ENCODE measurements around the gene ZYX.

The ZYX gene, protein sequence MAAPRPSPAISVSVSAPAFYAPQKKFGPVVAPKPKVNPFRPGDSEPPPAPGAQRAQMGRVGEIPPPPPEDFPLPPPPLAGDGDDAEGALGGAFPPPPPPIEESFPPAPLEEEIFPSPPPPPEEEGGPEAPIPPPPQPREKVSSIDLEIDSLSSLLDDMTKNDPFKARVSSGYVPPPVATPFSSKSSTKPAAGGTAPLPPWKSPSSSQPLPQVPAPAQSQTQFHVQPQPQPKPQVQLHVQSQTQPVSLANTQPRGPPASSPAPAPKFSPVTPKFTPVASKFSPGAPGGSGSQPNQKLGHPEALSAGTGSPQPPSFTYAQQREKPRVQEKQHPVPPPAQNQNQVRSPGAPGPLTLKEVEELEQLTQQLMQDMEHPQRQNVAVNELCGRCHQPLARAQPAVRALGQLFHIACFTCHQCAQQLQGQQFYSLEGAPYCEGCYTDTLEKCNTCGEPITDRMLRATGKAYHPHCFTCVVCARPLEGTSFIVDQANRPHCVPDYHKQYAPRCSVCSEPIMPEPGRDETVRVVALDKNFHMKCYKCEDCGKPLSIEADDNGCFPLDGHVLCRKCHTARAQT

DNA sequence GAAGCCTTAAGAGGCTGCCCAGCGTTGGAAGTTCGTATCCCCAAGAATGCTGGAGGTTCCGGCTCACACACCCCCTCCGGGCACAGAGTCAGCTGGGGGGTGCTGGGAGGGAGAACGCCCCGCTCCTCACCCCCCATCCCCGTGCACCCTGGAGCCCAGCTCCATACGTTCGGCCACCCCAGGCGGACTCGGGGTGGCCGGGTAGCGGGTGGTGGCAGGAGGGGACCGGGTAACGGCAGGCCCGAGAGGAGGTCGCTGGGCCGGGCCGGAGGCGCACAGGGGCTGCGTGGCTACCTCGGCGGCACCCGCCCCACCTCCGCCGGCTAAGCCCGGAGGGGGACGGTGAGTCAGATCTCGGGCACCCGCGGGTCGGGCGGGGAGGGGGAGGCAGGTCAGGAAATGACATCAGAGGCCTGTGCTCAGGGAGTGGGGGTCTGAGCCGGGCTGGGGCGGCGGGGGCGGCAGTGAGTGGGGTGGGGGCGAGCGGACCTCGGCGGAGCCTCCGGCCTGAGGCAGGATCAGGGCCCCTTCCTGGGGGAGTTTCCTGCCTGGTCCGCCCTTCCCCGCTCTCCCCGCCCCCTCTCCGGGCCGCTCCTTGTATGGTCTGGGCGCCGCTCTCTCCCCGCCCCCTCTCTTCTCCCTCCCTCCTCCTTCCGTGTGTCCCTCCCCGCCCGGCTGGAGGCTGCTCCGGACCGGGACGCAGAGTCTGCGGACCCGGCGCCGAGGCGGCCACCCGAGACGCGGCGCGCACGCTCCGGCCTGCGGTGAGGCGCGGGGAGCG is at the start of gene ZYX:
Gene ZYX (plus strand): TSS at position 700 of the 781 bp plus-strand sequence. CDS start 227 bp downstream, outside the sequence.
- DNase-seq: peak; percentile 86

DNA sequence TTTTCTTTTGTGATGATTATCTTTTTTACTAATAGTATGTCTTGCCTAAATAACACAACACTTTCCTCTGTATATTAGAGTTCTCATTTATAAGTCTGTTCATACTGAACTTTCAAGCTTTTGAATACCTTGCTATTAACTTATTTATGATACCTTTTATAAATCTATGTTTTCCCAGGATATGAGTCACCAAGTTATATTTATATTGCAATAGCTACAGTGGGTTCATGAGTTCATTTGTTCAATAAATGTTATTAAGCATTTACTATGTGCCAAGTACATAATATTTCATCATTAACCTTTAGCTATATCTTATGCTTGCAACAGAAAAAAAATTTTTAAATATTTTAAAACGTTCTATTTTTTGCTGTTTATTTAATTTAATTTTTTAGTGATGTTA is 46.9 kb upstream of the ZYX start:
- DNase-seq: no peak

DNA sequence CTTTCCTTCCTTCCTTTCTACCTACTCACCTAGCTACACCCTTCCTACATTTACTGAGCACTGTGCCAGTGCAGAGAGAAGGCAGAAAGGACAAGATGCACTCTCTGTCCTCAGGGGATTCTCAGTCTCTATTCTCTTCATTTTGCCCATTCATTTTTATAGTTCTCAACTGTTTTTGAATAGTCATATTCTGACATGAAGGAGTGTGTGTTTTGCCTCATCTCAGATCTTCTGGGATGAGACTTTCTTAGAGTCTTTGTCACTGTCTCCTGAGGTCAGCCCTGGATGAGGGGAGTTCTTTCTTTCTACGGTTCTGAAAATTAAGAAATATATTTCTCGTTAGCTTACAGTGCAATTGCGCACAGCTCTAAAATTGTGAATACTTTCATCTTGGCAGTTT is 43.9 kb upstream of the ZYX start:
- DNase-seq: no peak

DNA sequence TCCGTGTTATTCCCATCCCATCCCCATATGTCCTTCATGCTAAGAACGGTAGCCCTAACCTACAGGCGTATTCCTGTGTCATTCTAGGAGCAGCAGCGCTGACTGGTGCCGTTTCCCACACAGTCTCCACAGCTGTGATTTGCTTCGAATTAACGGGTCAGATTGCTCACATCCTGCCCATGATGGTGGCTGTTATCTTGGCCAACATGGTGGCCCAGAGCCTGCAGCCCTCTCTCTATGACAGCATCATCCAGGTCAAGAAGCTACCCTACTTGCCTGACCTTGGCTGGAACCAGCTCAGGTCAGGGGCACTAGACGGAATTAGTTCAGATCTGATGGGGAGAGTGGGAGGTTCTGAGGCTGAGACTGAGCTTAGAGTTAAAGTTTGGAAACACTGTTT is 39.3 kb upstream of the ZYX start:
- DNase-seq: no peak

DNA sequence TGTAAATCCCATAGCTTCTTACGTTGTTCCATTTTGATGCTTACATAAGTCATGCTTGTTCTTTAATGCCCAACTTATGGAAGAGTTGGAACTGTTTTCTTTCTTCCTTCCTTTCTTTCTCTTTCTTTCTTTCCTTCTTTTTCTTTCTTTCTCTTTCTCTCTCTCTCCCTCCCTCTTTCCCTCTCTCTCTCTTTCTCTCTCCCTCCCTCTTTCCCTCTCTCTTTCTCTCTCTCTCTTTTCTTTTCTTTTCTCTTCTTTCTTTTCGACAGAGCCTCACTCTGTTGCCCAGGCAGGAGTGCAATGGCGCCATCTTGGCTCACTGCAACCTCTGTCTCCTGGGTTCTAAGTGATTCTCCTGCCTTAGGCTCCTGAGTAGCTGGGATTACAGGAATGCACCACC is 37.5 kb upstream of the ZYX start:
- no peak for DNase-seq

DNA sequence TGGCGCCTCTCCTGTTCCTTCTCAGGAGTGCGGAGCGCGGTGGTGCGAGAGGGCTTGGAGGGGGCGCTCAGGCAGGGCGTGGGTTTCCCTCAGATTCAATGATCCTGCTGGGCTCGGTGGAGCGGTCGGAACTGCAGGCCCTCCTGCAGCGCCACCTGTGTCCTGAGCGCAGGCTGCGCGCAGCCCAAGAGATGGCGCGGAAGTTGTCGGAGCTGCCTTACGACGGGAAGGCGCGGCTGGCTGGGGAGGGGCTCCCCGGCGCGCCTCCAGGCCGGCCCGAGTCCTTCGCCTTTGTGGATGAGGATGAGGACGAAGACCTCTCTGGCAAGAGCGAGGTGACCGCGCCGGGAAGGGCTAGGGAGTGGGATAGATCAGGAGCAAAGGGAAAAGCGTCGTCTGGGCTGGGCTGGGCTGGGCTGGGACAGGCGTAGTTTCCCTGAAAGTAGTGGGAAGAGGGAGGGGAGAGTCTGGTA is 35.7 kb upstream of the ZYX start:
- peak; percentile 62 for DNase-seq

DNA sequence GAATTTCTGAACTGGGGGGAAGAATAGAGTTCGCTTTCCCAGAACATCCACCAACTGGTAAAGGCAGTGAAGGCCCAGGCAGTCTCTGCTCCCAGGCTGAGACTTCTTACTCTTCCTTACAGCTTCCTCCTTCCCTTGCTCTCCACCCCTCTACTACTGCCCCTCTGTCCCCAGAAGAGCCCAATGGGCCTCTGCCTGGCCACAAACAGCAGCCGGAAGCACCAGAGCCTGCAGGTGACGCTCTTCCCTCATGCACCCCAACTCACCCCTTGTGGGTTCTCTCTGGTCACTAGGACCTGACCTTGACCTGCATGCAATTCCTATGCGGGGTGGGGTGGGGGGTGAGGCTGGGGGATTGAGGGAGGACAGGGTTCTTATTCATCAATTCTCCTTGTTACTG is 35.1 kb upstream of the ZYX start:
- DNase-seq: no peak

DNA sequence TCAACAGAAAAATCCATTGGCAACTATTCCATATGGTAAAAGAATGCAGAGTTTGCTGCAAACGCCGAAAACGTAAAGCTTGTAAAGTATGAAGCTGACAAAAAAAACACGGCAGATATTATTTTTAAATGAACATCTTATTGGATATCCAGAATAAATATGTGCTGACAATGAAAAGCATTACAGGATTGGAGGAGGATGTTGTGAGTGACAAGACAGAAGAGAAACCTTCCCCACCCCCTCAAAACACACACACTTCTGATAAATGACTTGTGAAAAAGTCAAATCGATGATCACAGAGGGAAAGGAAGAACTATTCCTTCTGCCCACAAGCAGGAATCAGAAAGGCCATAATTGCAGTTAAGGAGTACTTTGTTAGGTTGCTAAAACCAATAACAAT is 33.2 kb upstream of the ZYX start:
- DNase-seq: no peak

DNA sequence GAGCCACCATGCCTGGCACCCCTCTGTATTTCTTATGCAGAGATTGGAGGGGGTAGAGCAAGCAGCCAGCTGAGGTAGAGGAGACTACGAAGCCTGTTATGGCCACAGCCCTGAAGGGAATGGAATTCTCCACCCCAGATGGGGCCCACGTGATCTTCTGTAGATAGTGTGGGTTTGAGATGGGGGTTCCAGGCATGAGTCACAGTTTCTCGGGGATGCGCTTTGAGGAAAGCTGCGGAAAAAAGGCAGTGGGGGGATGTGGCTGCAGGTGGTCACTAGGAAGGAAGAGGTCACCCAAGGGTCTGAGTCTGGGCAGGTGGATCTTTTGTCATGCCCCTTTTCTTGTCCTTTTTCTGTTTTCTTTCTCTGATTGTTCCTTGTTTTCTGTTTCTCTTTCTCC is 30.1 kb upstream of the ZYX start:
- no peak for DNase-seq

DNA sequence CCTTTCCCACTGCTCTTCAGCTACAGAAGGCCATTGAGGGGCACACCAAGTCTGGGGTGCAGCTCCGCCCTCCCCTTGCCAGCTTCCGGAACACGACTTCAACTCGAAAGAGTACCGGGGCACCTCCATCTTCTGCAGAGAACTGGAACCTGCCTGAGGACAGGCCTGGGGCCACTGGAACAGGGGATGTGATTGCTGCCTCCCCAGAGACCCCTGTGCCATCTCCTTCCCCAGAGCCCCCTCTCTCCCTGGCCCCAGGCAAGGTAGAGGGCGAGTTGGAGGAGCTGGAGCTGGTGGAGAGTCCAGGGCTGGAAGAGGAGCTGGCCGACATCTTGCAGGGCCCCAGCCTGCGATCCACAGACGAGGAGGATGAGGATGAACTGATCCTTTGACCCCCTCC is 29.6 kb upstream of the ZYX start:
- DNase-seq: no peak

DNA sequence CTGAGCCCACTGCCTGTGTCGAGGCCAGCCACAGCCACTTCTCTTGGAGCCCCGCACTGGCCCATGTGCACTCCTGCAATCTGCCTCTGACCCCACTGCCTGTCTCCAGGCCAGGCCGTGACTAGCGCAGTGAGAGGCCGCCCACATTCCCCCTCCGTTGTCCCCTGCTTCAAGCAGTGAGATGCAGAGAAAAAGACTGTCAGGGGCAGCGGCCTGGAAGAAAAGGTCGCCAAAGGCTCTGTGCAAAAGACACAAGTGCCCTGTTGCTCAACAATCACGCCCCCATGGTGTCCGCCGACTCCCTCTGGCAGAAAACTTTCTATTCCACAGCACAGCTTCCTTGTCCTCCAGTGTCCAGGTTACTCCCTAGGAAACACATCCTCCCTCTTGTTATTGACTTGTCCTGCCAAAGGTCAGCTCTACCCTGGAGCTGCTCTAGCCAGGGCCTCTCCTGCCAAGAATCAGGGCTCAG is 28.6 kb upstream of the ZYX start:
- no peak for DNase-seq

DNA sequence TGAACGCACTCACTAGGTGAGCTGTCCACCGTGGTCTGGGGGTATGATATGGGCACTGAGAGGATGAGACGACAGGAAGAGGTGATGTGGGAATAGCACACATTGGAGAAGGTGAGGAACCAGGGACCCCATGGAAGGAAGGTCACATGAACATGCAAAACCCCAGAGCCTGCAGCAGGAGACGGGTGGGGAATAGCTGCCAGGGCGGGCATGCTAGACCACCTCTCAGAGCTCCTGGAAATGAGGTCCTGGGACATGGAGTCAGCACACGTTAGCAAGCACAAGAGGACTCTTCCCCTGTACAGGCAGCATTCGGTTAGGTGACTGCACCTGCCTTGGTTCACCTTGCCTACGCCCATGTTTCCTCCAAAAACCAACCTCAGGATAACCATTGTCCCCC is 26.8 kb upstream of the ZYX start:
- DNase-seq: no peak

DNA sequence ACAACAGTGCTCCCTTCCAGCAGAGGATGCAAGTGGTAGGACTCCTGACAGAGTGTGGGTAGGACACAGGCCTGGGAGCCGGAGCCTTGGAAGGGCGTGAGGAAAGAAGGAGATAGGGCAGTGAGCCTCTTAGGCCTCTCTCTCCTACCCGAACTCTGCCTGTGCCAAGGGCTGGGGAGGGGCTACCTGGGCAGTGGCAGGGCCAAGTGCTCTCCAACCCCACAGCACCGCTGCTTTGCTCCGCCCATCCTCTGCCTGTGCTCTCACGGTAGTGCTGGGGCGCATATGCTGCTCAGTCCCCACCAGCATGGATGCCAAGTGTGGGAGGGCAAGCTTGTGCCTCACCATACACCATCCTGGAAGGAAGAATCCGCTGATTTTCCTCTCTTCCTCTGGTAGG is 26.2 kb upstream of the ZYX start:
- DNase-seq: no peak

DNA sequence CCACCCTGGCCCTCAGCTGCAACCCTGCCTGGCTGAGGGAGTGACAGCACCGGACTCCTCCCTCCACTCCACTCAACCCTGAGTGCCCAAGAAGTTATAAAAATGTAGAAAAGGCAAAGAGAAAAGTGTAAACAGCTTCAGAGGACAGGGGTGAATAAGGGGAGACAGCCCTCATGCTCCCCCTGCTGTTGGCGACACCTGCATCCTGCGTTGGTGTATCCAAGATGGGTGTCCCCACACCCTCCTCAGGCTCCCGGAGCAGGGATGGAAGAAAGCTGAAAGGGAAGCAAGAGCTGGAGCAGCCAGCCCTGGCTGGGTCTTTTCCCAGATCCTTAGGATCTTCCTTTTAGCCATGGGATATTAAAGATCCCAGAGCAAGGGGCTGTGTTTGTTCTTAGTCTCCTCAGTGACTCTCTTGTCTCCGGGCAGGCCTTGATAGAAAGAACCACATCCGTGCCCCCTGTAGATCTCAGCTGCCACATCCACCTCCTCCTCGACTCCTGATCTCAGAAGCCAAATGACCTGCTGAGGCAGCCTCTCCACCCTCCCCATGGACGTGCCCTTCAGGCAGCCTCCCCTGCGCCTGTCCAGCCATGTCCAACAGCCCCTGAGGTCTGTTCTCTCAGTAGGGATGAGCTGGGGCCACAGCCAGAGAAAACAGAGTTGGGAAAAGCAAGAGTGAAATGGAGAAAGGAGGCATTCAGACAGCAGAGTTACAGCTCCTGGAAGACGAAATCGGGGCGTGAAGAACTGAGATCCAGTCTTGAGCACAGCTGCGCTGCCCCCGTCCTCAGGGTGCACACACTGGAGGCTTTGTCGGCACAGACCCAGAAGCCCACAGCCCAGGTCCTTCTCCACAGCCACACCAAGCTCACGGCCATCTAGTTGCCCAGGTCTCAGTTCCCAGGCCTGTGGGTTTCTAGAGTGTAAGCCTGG is 25.4 kb upstream of the ZYX start:
- DNase-seq: no peak

DNA sequence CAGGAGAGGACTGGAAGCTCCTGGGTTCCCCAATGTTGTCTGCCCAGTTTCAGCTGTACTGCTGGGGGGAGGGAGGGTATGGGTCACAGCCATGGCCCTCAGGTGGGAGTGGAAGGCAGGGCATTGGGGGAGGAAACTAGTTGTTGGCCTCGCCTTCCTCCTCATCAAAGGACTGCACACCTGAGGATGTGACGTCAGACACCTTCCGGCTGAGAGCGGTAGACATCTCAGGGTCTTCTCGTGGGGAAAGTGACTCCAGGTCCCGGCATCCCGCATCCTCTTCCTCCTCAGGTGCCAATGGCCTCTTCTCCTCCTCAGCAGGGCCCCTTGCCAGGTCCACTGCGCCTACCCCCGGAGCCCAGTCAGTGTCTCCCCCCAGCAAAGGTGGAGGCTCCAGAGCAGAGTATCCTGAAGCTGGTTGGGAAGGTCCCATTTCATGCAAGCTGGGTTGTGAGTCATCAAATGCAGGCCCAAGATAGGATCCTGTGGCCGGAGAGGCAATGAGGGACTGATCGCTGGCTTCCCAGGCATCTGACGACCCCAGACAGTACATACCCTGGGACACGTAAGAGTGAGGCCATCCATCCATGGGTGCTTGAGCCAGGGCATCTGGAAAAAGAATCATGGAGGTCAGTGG is 24.6 kb upstream of the ZYX start:
- no peak for DNase-seq

DNA sequence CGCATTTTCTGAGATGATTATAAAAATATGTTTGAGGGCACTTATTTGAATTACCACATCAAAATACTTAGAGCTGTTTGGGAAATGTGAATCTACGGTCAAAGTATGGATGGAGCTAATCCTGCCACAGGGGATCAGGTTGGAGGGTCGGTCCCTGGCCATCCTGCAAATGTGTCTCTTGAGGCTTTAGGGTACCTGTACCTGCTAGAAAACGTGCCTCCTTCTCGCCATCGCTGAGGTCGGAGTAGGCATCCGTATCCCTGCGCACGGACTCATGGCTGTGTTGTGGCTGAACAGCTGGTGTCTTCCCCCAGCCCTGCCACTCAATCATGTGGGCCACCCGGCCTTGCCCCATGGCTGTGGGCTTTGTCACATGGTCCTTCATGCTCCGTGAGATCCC is 22.5 kb upstream of the ZYX start:
- DNase-seq: no peak

DNA sequence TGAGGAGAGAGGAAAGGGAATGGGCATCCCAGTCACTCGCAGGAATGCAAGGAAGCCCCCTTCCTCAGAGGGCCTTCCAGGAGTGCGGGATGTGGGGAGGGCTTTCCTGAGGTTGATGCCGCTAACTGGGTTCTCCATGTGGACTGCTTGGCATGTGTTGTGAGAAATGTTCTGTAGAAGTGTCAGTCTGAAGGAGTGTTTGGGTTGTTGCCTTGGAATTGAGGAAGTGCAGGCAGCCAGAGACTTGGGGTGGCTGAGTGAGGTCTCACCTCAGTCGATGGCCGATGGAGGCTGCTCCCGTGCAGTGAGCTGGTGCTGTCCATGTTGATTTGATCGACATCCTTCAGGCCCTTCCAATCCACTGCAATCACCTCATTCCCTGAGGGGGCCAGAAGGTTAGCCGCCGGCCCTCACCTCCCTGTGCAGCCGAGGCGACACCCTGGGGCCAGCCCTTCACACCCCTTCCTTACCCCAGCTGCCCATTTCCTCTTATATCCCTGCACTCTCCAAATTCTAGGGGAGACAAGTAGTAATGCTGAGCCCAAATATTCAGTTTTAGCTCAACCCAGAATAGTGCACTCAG is 21.3 kb upstream of the ZYX start:
- no peak for DNase-seq

DNA sequence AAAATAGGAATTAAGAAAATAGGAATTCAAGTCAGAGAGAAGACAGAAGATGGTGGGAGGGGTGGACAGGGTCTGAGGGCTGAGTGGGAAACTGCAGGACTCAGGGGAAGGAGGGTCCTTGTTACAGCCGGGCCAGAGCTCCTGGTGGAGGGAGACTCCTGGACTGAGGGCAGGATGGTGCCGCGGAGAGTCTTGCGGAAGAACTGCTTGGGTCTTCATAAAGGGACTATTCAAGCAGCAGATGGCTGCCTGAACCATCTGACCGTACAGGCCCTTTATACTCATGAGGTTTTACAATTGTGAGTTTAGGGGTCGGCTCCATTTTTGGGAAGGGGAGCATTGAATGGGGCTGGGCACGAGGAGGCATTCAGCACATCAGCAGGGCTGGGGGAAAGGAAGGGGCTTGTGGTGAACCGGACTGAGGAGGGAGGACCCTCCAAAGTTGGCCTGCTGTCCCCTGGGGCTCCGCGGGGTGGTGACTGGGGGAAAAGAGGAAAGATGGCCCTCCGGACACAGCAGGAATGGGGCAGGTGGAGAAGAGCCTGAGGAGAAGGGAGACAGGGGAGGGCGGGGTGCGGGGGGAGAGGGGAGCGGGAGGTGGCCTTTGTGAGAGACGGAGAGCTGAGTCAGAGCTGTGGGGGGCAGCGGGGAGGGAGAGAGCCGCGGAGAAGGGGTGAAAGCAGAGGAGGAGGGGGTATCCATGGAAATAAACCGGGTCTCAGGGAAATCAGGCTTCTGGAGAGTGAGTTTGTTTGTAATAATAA is 20.2 kb upstream of the ZYX start:
- DNase-seq: no peak

DNA sequence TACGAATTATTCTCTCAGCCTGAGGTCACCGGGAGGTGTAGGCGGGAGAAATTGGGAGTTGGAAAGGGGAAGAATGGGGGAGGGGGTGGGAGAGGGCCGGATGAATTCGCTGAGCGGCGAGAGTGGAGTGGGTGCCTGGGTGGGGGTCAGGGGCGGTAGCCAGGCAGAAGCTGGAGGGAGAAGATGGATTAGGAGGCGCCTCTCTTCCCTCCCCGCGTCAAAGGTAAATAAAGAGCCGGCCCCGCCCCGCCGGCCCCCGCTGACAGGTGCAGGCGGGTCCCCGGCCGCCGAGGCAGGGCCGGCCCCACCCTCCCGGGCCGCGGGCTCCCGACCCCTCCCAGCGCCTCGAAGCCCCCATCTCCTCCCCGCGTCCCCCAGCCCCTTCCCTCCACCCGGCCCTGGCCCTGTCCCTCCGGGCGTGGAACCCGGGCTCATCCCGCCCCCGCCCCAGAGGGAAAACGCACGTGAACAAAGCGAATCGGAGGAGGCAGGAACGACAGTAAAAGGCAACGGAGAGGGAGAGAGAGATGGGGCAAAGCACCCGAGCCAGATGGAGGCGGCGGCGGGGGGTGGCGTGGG is 19.5 kb upstream of the ZYX start:
- no peak for DNase-seq
